BE2C (cell line): Measurements from ENCODE around the gene TRIOBP.
"Not testable (repeated sequence)": the region's sequence is repeated elsewhere in the genome, so short reads cannot be mapped to it uniquely, and the experiment has no call there.

ENCODE experiments used
- DNase-seq: peaks from one replicate; pipeline ENCODE4 v3.0.0-alpha.2; 2020
- H3K27me3 ChIP-seq: fragments of 250-450 bp; sonication (Bioruptor Pico); 2 replicates; pipeline ENCODE4 v1.5.1; 2020; ENCODE audit warnings: mild to moderate bottlenecking
- H3K36me3 ChIP-seq: fragments of 250-450 bp; sonication (Bioruptor Pico); 2 replicates; pipeline ENCODE4 v1.5.1; 2020; ENCODE audit warnings: mild to moderate bottlenecking
- H3K4me1 ChIP-seq: fragments of 250-450 bp; sonication (Bioruptor Pico); 2 replicates; pipeline ENCODE4 v1.5.1; 2020
- H3K4me3 ChIP-seq: 2 replicates; pipeline ENCODE4 v1.5.1; 2011; ENCODE audit warnings: low read depth, low read length
- H3K9me3 ChIP-seq: fragments of 250-450 bp; sonication (Bioruptor Pico); 2 replicates; pipeline ENCODE4 v1.5.1; 2020
- TF ChIP-seq, protein P1 (sequence below): IDR thresholded peaks from 2 replicates; pipeline ENCODE4 v1.5.1; 2012; ENCODE audit warnings: mild to moderate bottlenecking, low read depth, low read length

The TRIOBP gene

DNA sequence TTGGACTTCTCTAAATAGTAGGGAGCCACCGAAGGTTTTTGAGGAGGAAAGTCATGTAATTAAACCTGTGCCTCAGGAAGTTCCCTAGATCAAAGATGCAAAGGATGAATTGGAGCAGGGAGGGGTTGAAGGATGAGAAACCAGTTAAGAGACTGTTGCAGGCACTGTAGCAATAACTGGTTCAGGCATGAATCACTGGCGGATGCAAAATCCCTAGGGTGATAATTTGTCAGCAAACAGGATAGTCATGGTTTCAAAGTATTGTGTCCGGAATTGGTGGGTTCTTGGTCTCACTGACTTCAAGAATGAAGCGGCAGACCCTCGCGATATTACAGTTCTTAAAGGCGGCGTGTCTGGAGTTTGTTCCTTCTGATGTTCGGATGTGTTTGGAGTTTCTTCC lies 19.9 kb downstream of the TRIOBP start:
- H3K27me3 ChIP-seq: no peaks in the 10 kb centered on the region
- H3K9me3 ChIP-seq: no peaks in the 10 kb centered on the region
- peaks cover 4% of the 10 kb centered on the region; the same call in 1 of the 2 replicates for H3K4me1 ChIP-seq
- DNase-seq: no peak
- no peak overlapping the region for H3K4me3 ChIP-seq
- TF ChIP-seq, protein P1, sequence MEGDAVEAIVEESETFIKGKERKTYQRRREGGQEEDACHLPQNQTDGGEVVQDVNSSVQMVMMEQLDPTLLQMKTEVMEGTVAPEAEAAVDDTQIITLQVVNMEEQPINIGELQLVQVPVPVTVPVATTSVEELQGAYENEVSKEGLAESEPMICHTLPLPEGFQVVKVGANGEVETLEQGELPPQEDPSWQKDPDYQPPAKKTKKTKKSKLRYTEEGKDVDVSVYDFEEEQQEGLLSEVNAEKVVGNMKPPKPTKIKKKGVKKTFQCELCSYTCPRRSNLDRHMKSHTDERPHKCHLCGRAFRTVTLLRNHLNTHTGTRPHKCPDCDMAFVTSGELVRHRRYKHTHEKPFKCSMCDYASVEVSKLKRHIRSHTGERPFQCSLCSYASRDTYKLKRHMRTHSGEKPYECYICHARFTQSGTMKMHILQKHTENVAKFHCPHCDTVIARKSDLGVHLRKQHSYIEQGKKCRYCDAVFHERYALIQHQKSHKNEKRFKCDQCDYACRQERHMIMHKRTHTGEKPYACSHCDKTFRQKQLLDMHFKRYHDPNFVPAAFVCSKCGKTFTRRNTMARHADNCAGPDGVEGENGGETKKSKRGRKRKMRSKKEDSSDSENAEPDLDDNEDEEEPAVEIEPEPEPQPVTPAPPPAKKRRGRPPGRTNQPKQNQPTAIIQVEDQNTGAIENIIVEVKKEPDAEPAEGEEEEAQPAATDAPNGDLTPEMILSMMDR: no peak
- no peaks in the 10 kb centered on the region; the same call in 1 of the 2 replicates for H3K36me3 ChIP-seq

DNA sequence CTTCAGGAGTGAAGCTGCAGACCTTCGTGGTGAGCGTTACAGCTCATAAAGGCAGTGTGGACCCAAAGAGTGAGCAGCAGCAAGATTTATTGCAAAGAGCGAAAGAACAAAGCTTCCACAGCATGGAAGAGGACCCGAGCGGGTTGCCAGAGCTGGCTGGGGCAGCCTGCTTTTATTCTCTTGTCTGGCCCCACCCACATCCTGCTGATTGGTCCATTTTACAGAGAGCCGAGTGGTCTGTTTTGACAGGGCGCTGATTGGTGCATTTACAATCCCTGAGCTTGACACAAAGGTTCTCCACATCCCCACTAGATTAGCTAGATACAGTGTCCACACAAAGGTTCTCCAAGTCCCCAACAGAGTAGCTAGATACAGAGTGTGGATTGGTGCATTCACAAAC lies 20.4 kb downstream of the TRIOBP start:
- H3K27me3 ChIP-seq, H3K4me1 ChIP-seq, H3K36me3 ChIP-seq, H3K4me3 ChIP-seq, DNase-seq, H3K9me3 ChIP-seq: not testable (repeated sequence)

DNA sequence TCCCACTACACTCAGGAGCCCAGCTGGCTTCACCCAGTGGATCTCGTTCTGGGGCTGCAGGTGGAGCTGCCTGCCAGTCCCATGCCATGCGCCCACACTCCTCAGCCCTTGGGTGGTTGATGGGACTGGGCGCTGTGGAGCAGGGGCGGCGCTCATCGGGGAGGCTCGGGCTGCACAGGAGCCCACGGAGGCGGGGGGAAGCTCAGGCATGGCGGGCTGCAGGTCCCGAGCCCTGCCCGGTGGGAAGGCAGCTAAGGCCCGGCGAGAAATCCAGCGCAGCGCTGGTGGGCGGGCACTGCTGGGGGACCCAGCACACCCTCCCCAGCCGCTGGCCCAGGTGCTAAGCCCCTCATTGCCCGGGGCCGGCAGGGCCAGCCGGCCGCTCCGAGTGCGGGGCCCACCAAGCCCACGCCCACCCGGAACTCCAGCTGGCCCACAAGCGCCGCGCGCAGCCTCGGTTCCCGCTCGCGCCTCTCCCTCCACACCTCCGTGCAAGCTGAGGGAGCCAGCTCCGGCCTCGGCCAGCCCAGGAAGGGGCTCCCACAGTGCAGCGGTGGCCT lies 21.0 kb downstream of the TRIOBP start:
- DNase-seq, H3K4me1 ChIP-seq, H3K4me3 ChIP-seq, H3K27me3 ChIP-seq, H3K36me3 ChIP-seq, H3K9me3 ChIP-seq: not testable (repeated sequence)

DNA sequence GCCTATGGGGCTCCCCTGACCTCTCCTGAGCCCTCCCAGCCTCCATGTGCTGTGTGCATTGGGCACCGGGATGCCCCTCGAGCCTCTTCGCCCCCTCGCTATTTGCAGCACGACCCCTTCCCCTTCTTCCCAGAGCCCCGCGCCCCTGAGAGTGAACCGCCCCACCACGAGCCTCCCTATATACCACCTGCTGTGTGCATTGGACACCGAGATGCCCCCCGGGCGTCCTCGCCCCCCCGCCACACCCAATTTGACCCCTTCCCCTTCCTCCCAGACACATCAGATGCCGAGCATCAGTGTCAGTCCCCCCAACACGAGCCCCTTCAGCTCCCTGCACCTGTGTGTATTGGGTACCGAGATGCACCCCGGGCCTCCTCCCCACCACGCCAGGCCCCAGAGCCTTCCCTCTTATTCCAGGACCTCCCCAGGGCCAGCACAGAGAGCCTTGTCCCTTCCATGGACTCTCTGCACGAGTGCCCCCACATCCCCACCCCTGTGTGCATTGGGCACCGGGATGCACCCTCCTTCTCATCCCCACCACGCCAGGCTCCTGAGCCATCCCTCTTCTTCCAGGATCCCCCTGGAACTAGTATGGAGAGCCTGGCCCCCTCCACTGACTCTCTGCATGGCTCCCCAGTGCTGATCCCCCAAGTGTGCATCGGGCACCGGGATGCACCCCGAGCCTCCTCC lies 28.8 kb downstream of the TRIOBP start:
- H3K27me3 ChIP-seq: no peaks in the 10 kb centered on the region; the same call in 1 of the 2 replicates
- no peak for DNase-seq
- no peaks in the 10 kb centered on the region for H3K4me1 ChIP-seq
- TF ChIP-seq, protein P1: no peak
- no peaks in the 10 kb centered on the region for H3K9me3 ChIP-seq
- H3K4me3 ChIP-seq: no peak overlapping the region
- H3K36me3 ChIP-seq: no peaks in the 10 kb centered on the region

DNA sequence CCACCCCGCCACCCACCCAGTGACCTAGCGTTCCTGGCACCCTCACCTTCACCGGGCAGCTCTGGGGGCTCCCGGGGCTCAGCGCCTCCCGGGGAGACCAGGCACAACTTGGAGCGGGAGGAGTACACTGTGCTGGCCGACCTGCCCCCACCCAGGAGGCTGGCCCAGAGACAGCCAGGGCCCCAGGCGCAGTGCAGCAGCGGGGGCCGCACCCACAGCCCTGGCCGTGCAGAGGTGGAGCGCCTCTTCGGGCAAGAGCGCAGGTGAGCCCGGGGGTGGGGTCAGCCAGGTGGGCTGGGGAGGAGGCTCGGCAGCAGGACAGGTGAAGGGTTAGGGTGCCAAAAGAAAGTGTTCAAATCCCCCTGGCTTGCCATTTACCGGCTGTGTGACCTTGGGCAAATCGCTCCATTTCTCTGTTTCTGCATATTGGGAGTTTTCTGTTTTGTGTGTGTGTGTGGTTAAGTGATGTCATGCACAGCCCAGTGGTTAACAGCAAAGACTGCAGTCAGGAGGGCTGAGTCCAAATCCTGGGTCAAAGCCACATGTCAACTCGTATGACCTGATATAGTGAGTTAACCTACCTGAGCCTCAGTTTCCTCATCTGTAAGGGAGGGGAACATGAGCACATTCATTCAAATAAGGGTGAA lies 29.5 kb downstream of the TRIOBP start:
- no peak for DNase-seq
- Histone ChIP-seq H3K4me1 (no peaks in the 10 kb centered on the region), H3K27me3 (no peaks in the 10 kb centered on the region; the same call in 1 of the 2 replicates), H3K9me3 (no peaks in the 10 kb centered on the region), H3K4me3 (no peak overlapping the region), H3K36me3 (no peaks in the 10 kb centered on the region)
- TF ChIP-seq, protein P1: peak; percentile 21; the same call in 1 of the 2 replicates

DNA sequence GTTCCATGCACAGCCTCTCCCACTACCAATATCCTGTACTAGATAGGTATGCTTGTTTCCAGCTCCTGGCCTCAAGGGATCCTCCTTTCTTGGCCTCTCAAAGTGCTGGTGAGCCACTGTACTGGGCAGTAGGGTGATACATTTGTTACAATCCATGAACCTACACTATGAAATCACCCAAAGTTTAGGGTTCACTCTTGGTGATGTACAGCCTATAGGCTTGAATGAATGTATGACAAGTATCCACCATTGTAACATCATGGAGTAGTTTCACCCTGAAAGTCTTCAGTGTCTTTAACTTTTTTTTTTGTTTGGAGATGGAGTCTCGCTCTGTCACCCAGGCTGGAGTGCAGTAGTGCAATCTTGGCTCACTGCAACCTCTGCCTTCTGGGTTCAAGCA lies 31.8 kb downstream of the TRIOBP start:
- Histone ChIP-seq H3K4me3 (no peak overlapping the region), H3K36me3 (no peaks in the 10 kb centered on the region), H3K27me3 (no peaks in the 10 kb centered on the region; the same call in 1 of the 2 replicates), H3K4me1 (no peaks in the 10 kb centered on the region), H3K9me3 (no peaks in the 10 kb centered on the region; the same call in 1 of the 2 replicates)
- TF ChIP-seq, protein P1: no peak
- DNase-seq: no peak
